ENCODE measurements around the gene CYBA.

Gene CYBA

GRCh38 chr16:88595101-88595500 lies 55.8 kb downstream of the CYBA start:
- TF ChIP-seq, protein P1, sequence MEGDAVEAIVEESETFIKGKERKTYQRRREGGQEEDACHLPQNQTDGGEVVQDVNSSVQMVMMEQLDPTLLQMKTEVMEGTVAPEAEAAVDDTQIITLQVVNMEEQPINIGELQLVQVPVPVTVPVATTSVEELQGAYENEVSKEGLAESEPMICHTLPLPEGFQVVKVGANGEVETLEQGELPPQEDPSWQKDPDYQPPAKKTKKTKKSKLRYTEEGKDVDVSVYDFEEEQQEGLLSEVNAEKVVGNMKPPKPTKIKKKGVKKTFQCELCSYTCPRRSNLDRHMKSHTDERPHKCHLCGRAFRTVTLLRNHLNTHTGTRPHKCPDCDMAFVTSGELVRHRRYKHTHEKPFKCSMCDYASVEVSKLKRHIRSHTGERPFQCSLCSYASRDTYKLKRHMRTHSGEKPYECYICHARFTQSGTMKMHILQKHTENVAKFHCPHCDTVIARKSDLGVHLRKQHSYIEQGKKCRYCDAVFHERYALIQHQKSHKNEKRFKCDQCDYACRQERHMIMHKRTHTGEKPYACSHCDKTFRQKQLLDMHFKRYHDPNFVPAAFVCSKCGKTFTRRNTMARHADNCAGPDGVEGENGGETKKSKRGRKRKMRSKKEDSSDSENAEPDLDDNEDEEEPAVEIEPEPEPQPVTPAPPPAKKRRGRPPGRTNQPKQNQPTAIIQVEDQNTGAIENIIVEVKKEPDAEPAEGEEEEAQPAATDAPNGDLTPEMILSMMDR (conservative IDR thresholded peaks at IDR 0.05): no peak
- no peak for TF ChIP-seq ZFX (IDR thresholded peaks at IDR 0.05)
- no peak overlapping the region for H3K27ac ChIP-seq

DNA sequence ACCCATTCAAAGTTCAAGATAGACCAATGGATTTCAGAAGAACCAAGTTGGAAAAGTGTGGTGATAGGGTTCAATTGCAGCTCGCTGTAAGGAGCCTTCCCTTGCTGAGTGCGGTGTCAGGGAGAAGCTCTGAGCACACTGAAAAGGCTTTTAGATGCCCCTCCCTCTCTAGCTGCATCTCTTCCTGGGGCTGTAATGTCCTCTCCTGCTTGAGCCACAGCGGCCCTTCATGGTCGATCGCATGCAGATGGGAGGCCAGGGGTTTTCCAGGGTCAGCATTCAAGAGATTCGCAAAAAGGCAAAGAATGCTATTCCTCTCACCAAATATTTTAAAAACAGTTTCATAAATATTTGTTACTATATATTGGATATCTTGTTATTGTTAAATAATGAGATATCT lies 56.9 kb downstream of the CYBA start:
- TF ChIP-seq, protein P1 (conservative IDR thresholded peaks at IDR 0.05): no peak
- TF ChIP-seq ZFX (IDR thresholded peaks at IDR 0.05): no peak

DNA sequence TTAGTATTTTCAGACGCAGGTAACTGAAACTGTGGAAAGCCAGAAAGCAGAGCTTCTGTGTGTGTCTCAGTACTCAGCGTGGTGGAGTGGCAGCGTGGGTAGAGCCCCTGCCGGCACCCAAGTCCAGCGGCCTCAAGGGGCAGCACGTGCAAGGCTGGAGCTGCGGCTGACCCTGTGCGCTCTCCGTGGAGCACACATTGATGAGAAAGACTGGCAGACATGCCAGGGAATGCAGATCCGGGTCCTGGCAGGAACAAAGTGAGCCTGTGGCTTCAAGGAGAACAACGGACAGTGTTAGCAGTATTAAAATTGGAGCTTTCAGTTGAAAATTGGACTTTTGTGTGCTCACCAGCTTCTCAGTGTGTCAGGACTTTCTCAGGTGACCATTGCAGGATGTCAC lies 57.4 kb downstream of the CYBA start:
- TF ChIP-seq, protein P1 (conservative IDR thresholded peaks at IDR 0.05): no peak
- no peak for TF ChIP-seq ZFX (IDR thresholded peaks at IDR 0.05)
- no peak overlapping the region for H3K27ac ChIP-seq

More for the DNA sequence above, 56.9 kb downstream of the CYBA start:
- H3K27ac ChIP-seq: no peak overlapping the region

Measured in C4-2B (cell line).